PC-9 (cell line): ENCODE measurements around the gene CD99L2.

ENCODE experiments used
- EZH2 ChIP-seq: fragments of 200-600 bp; sonication (generic); IDR thresholded peaks from 2 replicates; pipeline ENCODE4 v1.8.0; 2017; ENCODE audit warnings: antibody characterized with exemption, low read depth
- TF ChIP-seq, protein P1 (sequence below): fragments of 200-600 bp; sonication (generic); conservative IDR thresholded peaks from 2 replicates; pipeline ENCODE4 v1.6.1; 2017; ENCODE audit warnings: mixed run types, antibody characterized with exemption, mild to moderate bottlenecking, moderate library complexity

DNA sequence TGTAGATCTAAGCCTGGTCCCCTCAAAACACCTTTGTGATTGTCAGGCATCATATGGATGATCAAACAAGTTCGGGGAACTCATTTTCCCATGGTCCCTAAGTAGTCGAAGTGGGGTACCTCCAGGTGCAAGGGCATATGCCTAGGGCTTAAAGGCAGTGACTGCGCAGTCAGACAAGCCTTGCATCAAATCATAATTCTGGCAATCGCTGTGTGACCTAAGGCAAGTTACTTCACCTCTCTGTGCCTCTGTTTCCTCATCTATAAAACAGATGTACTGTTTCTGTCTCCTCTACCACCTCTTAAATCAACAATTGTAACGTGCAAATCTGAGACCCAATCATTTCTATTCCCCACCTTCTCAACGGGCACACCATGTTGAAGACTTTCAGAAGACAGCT, 1.8 kb downstream of the CD99L2 start:
- TF ChIP-seq, protein P1, sequence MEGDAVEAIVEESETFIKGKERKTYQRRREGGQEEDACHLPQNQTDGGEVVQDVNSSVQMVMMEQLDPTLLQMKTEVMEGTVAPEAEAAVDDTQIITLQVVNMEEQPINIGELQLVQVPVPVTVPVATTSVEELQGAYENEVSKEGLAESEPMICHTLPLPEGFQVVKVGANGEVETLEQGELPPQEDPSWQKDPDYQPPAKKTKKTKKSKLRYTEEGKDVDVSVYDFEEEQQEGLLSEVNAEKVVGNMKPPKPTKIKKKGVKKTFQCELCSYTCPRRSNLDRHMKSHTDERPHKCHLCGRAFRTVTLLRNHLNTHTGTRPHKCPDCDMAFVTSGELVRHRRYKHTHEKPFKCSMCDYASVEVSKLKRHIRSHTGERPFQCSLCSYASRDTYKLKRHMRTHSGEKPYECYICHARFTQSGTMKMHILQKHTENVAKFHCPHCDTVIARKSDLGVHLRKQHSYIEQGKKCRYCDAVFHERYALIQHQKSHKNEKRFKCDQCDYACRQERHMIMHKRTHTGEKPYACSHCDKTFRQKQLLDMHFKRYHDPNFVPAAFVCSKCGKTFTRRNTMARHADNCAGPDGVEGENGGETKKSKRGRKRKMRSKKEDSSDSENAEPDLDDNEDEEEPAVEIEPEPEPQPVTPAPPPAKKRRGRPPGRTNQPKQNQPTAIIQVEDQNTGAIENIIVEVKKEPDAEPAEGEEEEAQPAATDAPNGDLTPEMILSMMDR: no peak
- TF ChIP-seq EZH2: no peak
